H1 (cell line): ENCODE data around the gene BCL2L13. TPM values are rescaled to one million over a fixed set of nuclear protein-coding genes. Genes with fewer than 3 reads are reported as not detected.
A peak's percentile ranks its signal among the peaks of the same experiment; 100 is the strongest.

Experiments
- CBX8 ChIP-seq: fragments of 300-800, 300-1000 bp; sonication (generic); IDR thresholded peaks from 2 replicates; pipeline ENCODE4 v1.7.1; 2016; ENCODE audit warnings: low read depth, low read length, borderline replicate concordance
- CTCF ChIP-seq, 3 experiments: IDR thresholded peaks; 1 replicate in 2 of 3; 2 replicates in 1 of 3; pipeline versions ENCODE4 v1.5.1 to v1.6.1; 2011; ENCODE audit warnings: low read length in 3 of 3, mild to moderate bottlenecking in 3 of 3, inconsistent platforms in 2 of 3, low read depth in 1 of 3, moderate library complexity in 1 of 3; ENCODE audit not compliant: insufficient read depth in 1 of 3; ENCODE audit errors: control extremely low read depth in 1 of 3
- polyA plus RNA-seq, 7 experiments: library from polyadenylated mRNA; depleted of rRNA in 3 of 7; stranded (reverse) in 5 of 7; unstranded in 2 of 7; fragments of >200 nt in 5 of 7; fragments of 200-250 nt in 2 of 7; gene quantifications; 1 replicate in 5 of 7; 2 replicates in 1 of 7; 4 replicates in 1 of 7; pipeline versions ENCODE4 v1.2.1 to v1.2.3, GENCODE V29; 2011 to 2013; ENCODE audit warnings: missing spikeins in 2 of 7, mixed read lengths in 2 of 7
- total RNA-seq: library from RNA; stranded (reverse); fragmentation: NEBNext Ultra II Directional; extraction: Animal tissue kit (Norgen Biotek cat#: 25700); gene quantifications from 2 replicates; pipeline ENCODE4 v1.2.1, GENCODE V29; 2021

BCL2L13 gene
- total and polyA plus RNA-seq, 2 of the 8 experiments (the other 6 are each of a cell fraction or from before 2014, with no cell fraction given): 20.7 to 35.0 TPM

DNA sequence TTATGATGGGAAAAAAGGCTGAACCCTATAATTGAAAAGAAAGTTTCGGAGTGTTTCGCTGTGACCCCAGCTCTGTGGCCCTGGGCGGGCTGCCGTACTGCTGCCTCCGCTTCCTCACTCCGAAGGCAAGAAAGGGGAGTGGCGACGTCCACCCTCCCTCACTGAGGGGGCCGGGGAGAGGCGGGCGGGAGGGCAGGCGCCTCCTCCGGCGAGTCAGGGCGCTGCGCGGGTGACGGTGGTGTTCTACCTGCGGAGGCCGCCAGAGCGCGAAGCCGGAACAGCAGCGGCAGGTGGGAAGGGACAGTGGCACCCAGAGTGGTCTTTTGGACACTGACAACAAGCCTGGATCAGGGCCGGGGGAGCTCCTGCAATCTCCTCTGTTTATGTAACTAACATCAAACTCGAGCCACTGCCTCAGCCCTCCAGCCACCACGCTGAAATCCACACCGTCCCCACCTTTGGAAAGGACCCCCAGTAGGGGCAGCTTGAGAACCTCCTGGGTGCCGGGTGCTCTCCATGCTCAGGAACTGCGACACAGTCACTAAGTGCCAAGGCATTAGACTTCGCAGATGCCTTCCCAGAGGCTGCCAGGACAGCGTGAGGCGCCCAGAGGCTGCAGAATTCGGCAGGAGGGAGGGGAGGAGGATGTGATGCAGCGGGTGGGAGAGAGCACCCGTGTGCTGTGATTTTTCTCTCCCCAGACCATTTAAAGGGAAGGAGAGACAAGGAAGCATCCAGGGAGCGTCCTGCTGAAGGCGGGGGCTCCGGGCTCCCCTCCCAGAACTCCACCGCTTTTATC lies 110.2 kb downstream of the BCL2L13 start (continued):
- TF ChIP-seq CTCF (IDR thresholded peaks at IDR 0.05; ENCODE audit: control extremely low read depth in 1 of 3, insufficient read depth in 1 of 3, low read depth in 1 of 3, low read length in 3 of 3): peak; percentile 73 to 98 (median 92)
- TF ChIP-seq CBX8: no peak
